ENCODE measurements around the gene WBP2. TPM values are rescaled to one million over a fixed set of nuclear protein-coding genes. Genes with fewer than 3 reads are reported as not detected.
"Not testable (repeated sequence)": the region's sequence is repeated elsewhere in the genome, so short reads cannot be mapped to it uniquely, and the experiment has no call there.

Gene WBP2
- total and polyA plus RNA-seq, 2 donors = 16.2 to 142 TPM

DNA sequence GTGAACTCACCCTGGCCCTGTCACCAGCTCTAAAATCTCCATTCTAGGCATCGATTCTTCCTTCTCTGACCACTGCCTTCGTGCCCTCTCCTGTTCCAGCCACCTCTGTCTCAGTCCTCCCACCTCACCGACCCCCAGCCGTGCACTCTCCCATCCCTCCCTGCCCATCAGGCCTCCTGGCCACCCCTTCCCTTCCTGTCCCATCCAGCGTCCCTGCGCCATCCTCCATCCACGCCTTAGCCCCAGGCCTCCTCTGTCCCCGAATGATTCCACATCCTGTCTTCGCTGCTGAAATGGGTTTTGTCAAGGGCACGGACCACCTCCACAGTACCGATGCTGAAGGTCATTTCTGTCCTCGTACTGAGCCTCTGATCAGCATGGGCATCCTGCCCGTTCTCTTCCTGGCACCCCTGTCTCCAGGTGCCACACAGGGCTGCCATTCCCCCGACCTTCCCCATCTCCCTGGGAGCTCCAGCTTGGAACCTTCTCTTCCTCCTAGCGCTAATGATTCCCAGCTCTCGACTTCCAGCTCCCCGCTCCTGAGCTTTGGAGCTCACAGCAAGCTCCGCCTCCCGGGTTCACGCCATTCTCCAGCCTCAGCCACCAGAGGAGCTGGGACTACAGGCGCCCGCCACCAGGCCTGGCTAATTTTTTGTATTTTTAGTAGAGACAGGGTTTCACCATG is 39.1 kb upstream of the WBP2 start:
- H3K4me1 ChIP-seq (ENCODE audit: insufficient read depth) = no peaks in the 10 kb centered on the region
- WGBS = 71% methylated on average over 22 of the region's 22 CpGs
- no peak overlapping the region for H3K27ac ChIP-seq (ENCODE audit: low read depth)
- DNase-seq (ENCODE audit: extremely low spot score) = no peak
- H3K4me3 ChIP-seq (ENCODE audit: low read depth, low read length) = no peak overlapping the region
- peaks cover 3% of the 10 kb centered on the region for H3K36me3 ChIP-seq (ENCODE audit: insufficient read depth)

DNA sequence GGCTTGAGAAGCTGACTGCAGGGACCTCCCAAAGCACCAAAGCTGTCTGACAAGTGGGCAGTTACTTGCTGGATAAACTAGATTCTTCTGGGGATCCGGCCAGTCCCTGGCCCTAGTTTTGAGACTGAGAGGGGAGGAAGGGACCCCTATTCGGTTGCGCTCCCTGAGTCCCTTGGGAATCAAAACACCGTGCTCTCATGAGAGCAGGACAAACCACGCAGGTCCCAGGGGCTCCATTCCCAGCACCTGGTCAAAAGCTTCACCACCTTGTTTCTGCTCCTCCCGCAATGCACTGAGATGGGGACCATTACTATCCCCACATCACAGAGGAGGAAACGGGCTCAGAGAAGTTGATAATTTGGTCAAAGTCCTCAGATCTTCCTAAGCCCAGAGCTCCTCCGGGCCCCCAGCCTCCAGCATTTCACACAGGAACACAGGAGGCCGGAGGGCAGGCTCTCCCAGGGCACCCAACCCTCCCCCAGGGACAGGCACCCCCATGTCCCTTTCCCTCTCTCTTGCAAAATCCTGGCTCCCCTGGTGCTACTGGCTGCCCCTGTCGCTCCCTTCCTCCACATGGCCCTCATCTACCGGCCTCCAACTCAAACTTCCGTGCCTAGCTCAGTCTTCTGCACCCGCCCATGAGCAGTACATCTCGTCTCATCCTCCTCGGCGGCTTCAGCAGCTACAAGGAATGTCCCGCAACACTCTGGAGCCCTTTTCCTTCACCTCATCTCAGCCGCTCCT is 38.3 kb upstream of the WBP2 start:
- no peak overlapping the region for H3K4me3 ChIP-seq (ENCODE audit: low read depth, low read length)
- H3K36me3 ChIP-seq (ENCODE audit: insufficient read depth) = peaks cover 3% of the 10 kb centered on the region
- no peak overlapping the region for H3K27ac ChIP-seq (ENCODE audit: low read depth)
- 88% methylated on average over 18 of the region's 18 CpGs for WGBS
- H3K4me1 ChIP-seq (ENCODE audit: insufficient read depth) = no peaks in the 10 kb centered on the region
- no peak for DNase-seq (ENCODE audit: extremely low spot score)

DNA sequence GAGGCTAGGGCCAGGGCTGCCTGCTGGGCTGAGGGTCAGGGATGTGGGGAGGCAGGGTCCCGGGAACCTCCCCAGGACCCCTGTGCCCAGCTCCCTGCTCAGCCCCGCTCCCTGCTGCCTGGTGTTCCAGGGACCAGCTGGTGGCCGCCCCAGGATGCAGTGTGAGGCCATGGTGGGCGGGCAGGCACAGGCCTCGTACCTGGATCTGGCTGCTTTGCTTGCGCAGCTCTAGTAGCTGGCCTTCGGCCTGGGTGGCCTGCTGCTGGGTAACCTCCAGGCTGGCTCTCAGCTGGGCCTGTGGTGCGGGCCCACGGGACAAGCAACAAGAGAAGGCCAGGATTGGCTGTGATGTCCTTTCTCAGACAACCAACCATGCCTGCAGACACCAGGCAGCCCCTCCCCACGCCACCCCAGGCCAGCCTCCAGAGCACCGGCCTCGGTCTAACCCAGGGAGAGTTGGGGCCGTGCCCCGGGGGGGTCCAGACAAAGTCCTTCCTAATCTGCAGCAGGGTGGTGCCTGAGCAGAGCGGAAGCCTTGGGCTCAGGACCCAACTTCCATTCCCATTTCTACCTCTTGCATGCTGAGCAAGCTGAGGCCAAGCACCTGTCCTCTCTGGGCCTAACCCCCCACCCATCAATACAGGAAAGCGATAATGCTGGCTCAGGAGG is 37.6 kb upstream of the WBP2 start:
- no peak for DNase-seq (ENCODE audit: extremely low spot score)
- Histone ChIP-seq H3K4me3 (ENCODE audit: low read depth, low read length) (no peak overlapping the region), H3K4me1 (ENCODE audit: insufficient read depth) (no peaks in the 10 kb centered on the region), H3K36me3 (ENCODE audit: insufficient read depth) (peaks cover 3% of the 10 kb centered on the region), H3K27ac (ENCODE audit: low read depth) (no peak overlapping the region)
- 83% methylated on average over 16 of the region's 16 CpGs for WGBS

DNA sequence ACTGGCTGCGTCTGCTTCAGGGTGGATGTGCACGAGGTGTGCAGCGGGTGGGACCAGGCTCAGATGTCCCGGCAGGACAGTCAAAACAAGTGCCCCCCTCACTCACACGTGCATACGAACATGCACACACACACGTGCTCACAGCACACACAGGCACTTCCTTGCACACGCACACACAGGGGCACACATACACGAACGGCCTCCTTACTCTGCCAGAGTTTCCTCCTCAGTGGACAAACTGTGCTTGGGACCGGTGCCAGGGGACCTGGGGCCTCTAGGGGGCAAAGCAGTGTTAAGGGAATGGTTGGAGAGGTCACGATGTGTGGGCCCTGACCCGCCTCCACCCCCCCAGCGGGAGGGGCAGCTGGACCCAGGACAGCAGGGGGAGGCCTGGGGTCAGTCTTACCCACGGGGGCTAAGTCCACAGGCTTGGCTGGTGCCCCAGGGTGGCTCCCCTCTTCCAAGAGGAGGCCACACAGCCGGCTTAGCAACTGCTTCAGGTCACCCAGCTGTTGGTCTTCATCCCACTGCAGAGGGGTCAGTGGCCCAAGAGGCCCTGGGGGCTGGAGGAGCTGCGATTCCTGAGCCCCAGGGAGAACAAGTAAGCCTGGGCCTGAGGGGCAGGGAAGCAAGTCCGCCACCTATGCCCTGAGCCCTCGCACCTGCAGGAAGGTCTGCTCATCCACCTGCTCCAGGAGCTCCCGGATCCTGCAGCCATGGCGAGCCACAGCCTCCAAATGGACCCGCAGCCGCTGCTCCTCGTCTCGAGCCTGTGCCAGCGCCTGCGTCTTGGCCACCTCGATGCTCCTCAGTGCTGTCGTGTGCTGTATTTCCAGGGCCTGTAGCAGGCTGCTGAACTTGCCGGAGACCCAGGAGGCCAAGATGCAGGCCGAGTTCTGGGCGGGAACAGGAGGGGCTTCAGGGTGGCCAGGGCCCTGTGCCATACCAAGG is 36.7 kb upstream of the WBP2 start:
- H3K27ac ChIP-seq (ENCODE audit: low read depth) = no peak overlapping the region
- DNase-seq (ENCODE audit: extremely low spot score) = no peak
- H3K4me1 ChIP-seq (ENCODE audit: insufficient read depth) = no peaks in the 10 kb centered on the region
- peaks cover 3% of the 10 kb centered on the region for H3K36me3 ChIP-seq (ENCODE audit: insufficient read depth)
- no peak overlapping the region for H3K4me3 ChIP-seq (ENCODE audit: low read depth, low read length)
- WGBS = 76% methylated on average over 32 of the region's 32 CpGs

DNA sequence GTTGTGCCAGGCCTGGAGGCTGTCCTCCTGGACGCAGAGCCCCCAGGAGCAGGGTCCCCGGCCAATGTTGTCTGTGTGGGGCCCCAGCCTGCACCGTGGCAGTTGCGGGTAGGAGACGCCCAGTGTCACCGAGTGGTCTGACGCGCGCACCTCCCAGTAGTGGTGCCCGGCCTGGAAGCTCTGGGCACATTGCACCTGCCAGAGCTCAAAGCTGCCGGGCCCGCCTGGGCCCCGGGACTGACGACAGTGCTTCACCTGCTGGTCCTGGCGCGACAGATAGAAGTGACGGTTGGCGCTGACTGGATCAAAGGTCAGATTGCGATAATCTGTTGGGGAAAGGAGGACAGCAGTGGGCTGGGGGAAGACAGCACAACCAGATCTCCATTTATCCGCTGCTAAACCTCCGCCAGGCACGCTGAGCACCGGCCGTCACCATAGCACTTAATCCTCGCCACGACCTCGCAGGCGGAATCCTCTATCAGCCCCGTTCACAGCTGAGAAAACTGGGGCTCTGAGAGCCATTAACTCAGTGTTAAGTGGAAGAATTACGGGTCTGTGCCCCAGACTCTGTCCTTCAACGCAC is 36.0 kb upstream of the WBP2 start:
- WGBS = 88% methylated on average over 31 of the region's 31 CpGs
- DNase-seq (ENCODE audit: extremely low spot score) = no peak
- peaks cover 3% of the 10 kb centered on the region for H3K36me3 ChIP-seq (ENCODE audit: insufficient read depth)
- H3K27ac ChIP-seq (ENCODE audit: low read depth) = no peak overlapping the region
- no peaks in the 10 kb centered on the region for H3K4me1 ChIP-seq (ENCODE audit: insufficient read depth)
- H3K4me3 ChIP-seq (ENCODE audit: low read depth, low read length) = no peak overlapping the region

DNA sequence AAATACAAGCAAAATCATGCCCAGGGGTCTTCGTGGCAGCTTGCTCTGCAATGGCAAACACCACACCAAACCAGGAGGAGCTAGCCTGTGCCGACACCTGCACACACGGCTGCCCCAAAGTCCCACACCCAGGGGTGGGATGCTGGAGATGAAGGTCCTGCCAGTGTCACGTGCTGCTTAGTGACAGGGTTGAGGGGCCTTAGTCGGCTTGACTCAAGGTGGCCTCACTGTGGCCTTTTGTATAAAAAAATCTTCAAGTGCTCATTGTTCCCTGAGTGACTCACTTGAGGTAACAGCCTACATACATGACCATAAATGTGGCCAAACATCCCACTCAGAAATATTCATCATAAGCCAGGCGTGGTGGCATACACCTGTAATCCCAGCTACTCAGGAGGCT is 34.3 kb upstream of the WBP2 start:
- Histone ChIP-seq H3K36me3 (ENCODE audit: insufficient read depth) (peaks cover 3% of the 10 kb centered on the region), H3K4me3 (ENCODE audit: low read depth, low read length) (no peak overlapping the region), H3K27ac (ENCODE audit: low read depth) (no peak overlapping the region), H3K4me1 (ENCODE audit: insufficient read depth) (no peaks in the 10 kb centered on the region)
- 76% methylated on average over 6 of the region's 6 CpGs for WGBS
- DNase-seq (ENCODE audit: extremely low spot score) = no peak

DNA sequence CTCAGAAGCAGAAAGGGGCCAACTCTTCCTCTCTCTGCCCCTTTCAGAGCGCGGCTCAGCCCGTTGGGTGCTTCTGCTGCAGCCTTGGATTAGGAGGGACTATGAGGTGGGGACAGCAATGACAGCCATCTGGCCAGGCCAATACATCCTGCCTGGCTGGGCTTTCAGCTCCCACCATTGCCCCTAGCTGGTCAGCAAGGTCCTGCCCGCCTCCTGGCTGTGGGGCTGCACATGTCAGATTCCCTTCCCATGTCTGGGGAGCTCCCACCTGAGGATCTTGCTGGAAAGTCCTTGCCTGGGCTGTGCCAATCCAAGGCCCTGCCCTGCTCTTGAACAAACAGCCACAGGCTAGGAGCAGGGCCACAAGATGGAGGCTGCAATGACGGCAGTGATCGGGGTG is 33.3 kb upstream of the WBP2 start:
- Histone ChIP-seq H3K36me3 (ENCODE audit: insufficient read depth) (peaks cover 3% of the 10 kb centered on the region), H3K4me3 (ENCODE audit: low read depth, low read length) (no peak overlapping the region), H3K27ac (ENCODE audit: low read depth) (no peak overlapping the region), H3K4me1 (ENCODE audit: insufficient read depth) (no peaks in the 10 kb centered on the region)
- no peak for DNase-seq (ENCODE audit: extremely low spot score)
- 82% methylated on average over 6 of the region's 6 CpGs for WGBS

DNA sequence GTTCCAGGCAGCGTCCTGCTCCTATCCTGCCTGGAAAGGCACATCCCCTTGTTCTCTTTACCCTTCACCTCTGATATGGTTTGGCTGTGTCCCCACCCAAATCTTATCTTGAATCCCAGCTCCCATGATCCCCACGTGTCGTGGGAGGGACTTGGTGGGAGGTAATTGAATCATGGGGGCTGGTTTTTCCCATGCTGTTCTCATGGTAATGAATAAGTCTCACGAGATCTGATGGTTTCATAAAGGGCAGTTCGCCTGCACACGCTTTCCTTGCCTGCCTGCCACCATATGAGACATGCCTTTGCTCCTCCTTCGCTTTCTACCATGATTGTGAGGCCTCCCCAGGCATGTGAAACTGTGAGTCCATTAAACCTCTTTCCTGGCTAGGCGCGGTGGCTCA is 30.7 kb upstream of the WBP2 start:
- not testable (repeated sequence) for DNase-seq (ENCODE audit: extremely low spot score); H3K27ac ChIP-seq (ENCODE audit: low read depth); H3K4me3 ChIP-seq (ENCODE audit: low read depth, low read length); H3K4me1 ChIP-seq (ENCODE audit: insufficient read depth); H3K36me3 ChIP-seq (ENCODE audit: insufficient read depth)
- 85% methylated on average over 9 of the region's 9 CpGs for WGBS

DNA sequence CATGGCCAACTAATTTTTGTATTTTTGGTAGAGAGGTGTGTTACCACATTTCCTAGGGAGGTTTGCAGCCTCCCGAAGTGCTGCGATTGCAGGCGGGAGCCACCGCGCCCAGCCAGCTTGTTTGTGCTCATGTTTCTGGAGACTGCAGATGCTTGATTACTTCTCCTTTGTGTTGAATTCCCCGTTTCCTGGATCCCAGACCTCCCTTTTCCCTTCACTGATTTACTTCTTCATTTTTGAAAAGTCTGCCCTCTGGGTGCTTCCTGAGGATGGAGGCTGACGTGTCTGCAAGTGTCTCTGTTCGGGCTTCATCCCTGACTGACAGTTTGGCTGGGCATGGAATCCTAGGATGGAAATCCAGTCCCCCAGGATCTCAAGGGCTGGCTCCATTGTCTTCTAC is 30.3 kb upstream of the WBP2 start:
- 79% methylated on average over 8 of the region's 8 CpGs for WGBS
- H3K27ac ChIP-seq (ENCODE audit: low read depth) = no peak overlapping the region
- no peak overlapping the region for H3K4me3 ChIP-seq (ENCODE audit: low read depth, low read length)
- no peak for DNase-seq (ENCODE audit: extremely low spot score)
- H3K36me3 ChIP-seq (ENCODE audit: insufficient read depth) = no peaks in the 10 kb centered on the region
- H3K4me1 ChIP-seq (ENCODE audit: insufficient read depth) = no peaks in the 10 kb centered on the region

DNA sequence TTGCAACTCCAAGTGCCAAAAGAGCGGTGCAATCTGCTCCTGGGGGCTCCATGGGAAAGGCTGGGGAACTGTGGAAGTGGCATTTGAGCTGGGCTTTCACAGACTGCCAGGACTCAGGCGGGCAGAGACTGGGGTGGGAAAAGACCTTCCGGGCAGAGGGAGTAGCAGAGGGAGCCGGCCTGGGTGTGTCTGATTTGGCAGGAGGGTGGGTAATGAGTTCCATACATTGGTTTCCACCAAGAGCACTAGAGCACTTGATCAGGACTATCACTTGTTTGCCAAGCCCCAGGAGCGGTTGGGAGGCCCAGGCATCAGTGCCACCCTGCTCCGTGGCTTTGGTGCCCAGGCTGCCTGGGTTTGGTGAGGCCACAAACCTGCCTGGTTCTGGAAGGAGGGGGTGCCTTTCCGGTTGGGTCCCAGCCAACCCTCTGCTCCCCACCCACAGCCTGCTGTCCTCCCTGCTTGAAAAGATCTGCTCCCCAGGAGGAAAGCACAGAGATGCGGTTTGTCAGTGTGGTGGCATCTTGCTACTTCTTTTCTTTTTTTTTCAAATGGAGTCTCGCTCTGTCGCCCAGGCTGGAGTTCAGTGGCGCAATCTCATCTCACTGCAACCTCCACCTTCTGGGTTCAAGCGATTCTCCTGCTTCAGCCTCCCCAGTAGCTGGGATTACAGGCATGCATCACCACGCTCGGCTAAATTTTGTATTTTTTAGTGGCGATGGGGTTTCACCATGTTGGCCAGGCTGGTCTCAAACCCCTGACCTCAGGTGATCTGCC is 26.7 kb upstream of the WBP2 start:
- Histone ChIP-seq H3K36me3 (ENCODE audit: insufficient read depth) (no peaks in the 10 kb centered on the region), H3K27ac (ENCODE audit: low read depth) (no peak overlapping the region), H3K4me1 (ENCODE audit: insufficient read depth) (no peaks in the 10 kb centered on the region), H3K4me3 (ENCODE audit: low read depth, low read length) (no peak overlapping the region)
- no peak for DNase-seq (ENCODE audit: extremely low spot score)
- 84% methylated on average over 15 of the region's 15 CpGs for WGBS

DNA sequence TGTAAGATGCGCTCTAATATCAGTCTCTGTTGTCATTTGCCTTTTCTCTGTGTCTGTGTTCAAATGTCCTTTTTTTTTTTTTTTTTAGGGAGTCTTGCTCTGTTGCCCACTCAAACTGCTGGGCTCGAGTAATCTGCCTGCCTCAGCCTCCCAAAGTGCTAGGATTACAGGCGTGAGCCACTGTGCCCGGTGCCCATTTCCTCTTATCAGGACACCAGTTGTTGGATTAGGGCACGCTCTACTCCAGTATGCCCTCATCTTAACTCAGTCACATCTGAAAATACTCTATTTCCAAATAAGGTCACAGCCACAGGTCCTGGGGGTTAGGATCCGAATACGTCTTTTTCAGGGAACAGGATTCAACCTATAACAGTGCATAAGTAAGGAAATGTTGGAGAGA is 25.1 kb upstream of the WBP2 start:
- 59% methylated on average over 7 of the region's 7 CpGs for WGBS
- Histone ChIP-seq H3K4me3 (ENCODE audit: low read depth, low read length) (no peak overlapping the region), H3K4me1 (ENCODE audit: insufficient read depth) (no peaks in the 10 kb centered on the region), H3K36me3 (ENCODE audit: insufficient read depth) (no peaks in the 10 kb centered on the region), H3K27ac (ENCODE audit: low read depth) (no peak overlapping the region)
- DNase-seq (ENCODE audit: extremely low spot score) = no peak

DNA sequence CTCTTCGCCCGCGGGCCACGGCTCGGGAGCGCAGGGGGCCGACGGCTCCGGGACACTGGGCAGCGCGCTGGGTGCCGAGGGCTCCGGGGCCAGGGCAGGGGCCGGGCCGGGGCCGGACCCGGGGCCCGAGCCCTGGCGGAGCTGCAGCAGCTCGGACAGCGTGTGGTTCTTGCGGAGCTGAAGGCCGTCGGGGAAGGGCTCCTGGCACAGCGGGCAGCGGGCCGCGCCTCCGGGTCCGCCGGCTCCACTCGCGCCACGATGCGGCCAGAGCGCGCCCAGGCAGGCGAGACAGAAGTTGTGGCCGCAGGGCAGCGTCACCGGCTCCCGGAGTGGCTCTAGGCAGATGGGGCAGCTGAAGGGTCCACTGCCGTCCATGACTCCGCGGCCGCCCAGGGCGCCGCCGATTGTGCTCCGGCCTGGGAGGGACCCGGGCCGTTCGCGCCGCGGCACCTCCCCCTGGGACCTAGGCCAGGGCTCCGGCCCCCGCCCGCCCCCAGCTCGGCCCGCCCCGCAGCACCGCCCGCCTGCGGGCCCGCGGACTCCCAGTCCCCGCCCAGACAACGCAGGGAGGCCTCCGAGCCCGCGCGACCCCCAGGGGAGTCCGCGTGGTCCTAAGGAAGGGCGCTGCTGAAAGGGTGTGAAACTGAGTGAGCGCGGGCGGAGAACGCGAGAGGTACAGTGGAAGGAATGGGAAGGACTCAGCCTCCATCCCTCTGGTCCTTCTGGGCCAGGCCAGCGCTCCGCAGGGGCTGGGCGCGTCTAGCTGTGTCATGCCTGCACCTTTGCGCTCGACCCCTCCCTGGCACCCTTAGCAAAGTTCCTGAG is 23.3 kb upstream of the WBP2 start, which contains the start of gene TRIM47:
Gene TRIM47 (minus strand): TSS at position 408 of the 825 bp plus-strand sequence. CDS start 33 bp downstream, at position 375.
- WGBS = under 1% methylated on average over 87 of the region's 87 CpGs
- no peak for DNase-seq (ENCODE audit: extremely low spot score)
- H3K27ac ChIP-seq (ENCODE audit: low read depth) = peak within 1 kb of the TSS; percentile 41
- H3K4me1 ChIP-seq (ENCODE audit: insufficient read depth) = no peaks in the 10 kb centered on the region
- peak within 1 kb of the TSS; percentile 64 for H3K4me3 ChIP-seq (ENCODE audit: low read depth, low read length)
- no peaks in the 10 kb centered on the region for H3K36me3 ChIP-seq (ENCODE audit: insufficient read depth)
